Mesenteric fat pad (tissue), 1 donor: ENCODE results near the gene NBEAL1. TPM values are rescaled to one million over a fixed set of nuclear protein-coding genes. Genes with fewer than 3 reads are reported as not detected.
"Not testable (repeated sequence)": the region's sequence is repeated elsewhere in the genome, so short reads cannot be mapped to it uniquely, and the experiment has no call there.

Source experiments
- DNase-seq: peaks from one replicate; pipeline ENCODE4 v3.0.0-alpha.2; 2020; ENCODE audit warnings: low spot score
- total RNA-seq: library from RNA; stranded (reverse); fragmentation: NEBNext Ultra II Directional; extraction: Animal tissue kit (Norgen Biotek cat#: 25700); gene quantifications from one replicate; pipeline ENCODE4 v1.2.1, GENCODE V29; 2021
- donor health status: DM: yes; HTN: yes; CAD: no.

Gene NBEAL1
- total RNA-seq, 1 donor from 2014 or later, result 64.8 TPM

DNA sequence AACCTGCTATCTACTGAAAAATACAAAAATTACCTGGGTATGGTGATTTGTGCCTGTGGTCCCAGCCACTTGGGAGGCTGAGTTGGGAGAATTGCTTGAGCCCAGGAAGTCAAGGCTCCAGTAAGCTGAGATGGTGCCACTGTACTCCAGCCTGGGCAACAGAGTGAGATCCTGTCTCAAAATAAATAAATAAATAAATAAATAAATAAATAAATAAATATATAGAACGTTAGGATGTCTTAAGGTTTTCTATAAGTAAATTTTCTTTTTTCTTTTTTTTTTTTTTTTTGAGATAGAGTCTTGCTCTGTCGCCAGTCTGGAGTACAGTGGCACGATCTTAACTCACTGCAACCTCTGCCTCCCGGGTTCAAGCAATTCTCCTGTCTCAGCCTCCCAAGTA, 95.8 kb downstream of the NBEAL1 start:
- DNase-seq, result not testable (repeated sequence)

DNA sequence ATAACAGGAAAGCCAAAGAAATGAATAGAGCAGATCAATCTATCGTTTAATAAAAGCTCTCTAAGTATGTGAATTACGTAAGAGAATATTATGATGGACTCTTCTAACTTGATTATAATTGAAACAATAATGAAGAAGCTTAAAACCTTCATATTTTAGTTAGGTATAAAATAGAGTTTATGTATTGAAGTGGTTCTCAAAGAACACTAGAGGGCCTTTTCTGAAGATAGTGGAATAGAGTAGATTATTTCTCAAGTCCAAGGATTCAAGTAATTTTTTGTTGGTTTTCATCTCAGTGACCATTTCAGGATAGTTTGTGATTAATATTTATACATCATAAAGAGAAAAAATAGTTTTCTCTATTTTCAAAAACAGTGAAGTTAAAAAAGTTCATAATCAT, 97.7 kb downstream of the NBEAL1 start:
- no peak for DNase-seq

DNA sequence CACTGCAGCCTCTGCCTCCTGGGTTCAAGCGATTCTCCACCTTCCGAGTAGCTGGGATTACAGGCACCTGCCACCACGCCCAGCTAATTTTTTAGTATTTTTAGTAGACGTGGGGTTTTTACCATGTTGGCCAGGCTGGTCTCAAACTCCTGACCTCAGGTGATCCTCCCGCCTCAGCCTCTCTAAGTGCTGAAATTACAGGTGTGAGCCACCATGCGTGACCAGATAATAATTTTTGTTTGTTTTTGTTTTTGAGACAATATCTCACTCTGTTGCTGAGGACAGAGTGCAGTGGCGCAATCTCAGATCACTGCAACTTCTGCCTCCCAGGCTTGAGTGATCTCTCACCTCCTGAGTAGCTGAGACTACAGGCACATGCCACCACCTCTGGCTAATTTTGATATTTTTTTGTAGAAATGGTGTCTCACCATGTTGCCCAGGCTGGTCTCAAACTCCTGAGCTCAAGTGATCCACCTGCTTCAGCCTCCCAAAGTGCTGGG, 100.6 kb downstream of the NBEAL1 start:
- not testable (repeated sequence) for DNase-seq

DNA sequence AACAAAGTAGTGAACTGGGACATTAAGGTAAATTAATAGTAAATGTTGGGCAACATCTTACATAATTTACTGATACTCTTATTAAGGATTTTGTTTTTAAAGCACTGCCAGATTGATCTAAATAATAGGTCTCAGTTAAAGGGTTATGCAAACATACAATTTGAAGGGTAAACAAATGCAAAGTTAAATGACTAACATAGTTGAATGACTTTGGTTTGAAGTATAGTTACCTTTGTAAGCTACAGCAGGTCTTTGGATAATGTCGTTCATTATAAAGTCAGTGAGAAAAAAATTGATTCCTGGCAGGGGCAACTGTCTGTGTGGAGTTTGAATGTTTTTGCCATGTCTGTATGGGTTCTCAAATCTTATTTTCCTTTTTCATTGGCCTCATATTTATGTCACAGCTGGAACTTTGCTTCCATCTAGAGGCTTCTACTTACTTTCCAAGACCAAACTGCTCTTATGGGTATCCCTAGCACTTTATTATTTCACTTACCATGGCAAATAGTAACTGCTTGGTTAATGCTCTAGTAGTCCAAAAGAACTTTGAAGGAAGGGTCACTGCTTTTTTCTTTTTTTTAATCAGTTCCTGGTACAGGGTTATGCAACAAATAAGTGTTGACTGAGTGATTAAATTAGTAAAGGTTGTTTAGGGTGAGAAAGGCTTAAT, 107.8 kb downstream of the NBEAL1 start:
- DNase-seq, result no peak

DNA sequence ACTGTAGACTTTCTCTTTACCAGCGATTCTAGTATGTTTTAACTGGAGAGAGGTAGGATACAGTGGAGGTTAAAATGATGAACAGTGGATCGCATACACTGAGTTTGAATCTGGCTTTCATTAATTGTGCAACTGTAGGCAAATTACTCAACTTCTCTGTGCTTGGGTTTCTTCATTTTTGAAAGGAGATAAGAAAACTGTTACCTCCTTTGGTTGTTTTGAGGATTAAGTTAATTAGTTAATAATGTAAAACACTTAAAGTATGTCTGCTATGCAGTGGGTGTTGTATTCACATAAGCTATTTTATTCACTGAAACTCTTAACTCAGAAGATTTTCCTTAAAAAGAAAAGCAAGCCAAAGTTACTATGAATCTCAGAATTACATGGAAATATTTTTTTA, 112.3 kb downstream of the NBEAL1 start:
- DNase-seq, result no peak

DNA sequence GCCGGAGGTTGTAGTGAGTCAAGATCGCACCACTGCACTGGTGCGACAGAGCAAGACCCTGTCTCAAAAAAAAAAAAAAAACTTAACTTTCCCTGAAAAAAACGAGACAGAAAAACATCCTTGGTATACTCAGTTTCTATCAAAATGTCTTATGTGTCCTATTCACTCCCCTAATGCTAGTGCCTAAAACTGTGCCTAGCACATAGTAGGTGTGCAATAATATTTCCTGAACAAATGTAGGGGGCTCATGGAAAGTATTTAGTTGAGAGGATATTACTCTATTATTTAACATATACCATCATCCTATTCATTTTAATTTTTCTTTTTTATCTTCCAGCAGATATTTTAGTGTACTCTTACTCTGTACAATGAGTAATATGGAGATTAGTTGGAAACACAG, 120.4 kb downstream of the NBEAL1 start:
- DNase-seq, result no peak

DNA sequence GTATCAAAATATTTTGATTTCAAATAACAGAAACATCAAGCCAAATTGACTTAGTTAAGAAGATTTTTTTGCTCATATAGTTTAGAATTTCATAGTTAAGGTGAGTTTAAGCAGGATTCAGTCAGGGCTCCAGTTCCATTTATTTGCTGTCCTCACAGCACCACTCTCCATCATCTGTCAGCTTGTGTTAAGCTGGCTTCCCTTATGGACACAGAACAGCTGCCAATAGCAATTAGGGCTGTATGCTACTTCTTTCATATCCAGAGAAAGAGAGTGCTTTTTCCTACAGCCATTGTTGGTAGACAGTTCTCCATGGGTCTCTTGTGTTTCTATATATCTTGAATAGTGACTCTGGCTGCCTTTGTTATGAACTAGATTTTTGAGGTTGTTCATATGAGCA, 128.7 kb downstream of the NBEAL1 start:
- DNase-seq, result no peak

DNA sequence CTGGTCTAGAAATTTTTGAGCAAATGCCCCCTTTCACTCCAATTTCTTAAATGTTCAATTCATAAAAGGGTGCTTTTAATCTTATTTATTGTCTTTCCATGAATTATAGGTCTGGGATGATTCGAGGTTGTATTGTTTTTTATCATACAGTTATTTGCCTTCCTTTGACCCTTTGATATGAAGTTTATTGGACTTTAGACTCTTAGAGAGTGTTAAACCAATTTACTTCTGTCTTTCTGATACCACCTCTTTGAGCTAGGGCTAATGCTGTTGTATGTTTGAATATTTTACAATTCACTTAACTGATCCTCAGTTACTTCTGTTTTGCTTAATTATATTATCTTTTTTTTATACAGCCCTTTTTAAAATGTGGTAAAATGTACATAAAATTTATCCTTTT, 134.5 kb downstream of the NBEAL1 start:
- DNase-seq, result no peak

DNA sequence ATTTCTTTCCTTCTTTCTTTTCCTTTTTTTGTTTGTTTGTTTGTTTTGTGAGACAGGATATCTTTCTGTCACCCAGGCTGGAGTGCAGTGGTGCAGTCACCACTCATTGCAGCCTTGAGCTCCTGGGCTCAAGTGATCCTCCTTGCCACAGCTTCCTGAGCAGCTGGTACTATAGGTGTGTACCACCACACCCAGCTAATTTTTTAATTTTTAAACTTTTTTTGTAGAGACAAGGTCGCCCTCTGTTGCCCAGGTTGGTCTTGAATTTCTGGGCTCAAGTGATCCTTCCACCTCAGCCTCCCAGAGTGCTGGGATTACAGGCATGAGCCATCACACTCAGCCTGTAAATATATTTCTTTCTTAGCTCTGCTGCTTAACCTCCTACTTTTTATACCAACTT, 140.7 kb downstream of the NBEAL1 start:
- no peak for DNase-seq

DNA sequence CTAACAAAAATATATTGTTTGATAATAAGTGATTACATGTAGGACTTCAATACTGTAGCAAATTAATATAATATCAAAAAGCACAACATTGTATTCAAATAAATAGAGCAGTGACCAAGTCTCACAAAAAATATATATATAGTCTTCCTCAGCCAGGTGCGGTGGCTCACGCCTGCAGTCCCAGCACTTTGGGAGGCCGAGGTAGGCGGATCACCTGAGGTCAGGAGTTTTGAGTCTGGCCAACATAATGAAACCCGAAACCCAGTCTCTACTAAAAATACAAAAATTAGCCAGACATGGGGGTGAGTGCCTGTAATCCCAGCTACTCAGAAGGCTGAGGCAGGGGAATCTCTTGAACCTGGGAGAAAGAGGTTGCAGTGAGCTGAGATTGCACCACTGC, 148.0 kb downstream of the NBEAL1 start:
- DNase-seq, result not testable (repeated sequence)

DNA sequence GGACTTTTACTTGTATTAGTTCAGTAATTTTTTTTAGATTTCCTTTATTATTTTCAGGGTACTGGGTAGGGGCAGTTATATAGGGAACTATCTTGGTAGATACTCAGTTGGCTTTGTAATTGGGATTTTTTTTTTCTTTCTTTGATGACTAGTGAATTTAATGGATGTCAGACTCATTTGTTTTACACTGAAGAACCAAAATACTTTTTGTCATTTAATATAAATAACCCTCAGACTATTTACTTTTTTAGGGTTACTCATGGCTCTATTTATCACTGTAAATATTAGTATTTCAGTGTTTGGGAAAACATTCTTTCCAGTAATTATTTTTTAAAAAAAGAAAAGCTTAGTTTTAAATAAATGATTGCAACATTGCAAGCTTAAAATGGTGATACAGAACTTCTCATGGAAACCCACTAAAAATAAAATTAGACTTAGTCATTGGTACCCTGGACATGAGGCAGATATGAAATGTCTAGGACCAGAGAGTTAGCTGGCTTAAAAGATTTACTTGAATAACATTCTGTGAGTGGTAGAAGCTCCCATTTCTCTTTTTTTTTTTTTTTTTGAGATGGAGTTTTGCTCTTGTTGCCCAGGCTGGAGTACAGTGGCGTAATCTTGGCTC, 149.7 kb downstream of the NBEAL1 start:
- no peak for DNase-seq

DNA sequence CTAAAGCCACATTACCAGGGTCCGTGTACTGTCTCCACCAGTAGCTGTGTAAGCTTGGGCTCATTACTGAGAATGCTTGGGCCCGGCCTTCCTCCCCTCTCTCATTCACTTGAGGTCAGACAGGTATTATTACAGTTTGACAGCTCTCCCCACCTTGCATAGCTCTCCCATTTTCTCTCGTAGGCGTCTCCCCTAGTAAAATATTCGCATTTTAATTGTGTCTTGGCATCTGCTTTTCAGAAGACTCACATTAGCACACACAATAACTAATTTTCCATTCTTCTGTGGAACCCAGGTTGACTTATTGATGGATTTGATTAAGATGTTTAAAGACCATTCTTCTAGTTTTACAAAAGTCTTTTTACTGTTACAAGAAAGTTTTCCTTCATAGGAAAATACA, 153.1 kb downstream of the NBEAL1 start:
- DNase-seq, result no peak

DNA sequence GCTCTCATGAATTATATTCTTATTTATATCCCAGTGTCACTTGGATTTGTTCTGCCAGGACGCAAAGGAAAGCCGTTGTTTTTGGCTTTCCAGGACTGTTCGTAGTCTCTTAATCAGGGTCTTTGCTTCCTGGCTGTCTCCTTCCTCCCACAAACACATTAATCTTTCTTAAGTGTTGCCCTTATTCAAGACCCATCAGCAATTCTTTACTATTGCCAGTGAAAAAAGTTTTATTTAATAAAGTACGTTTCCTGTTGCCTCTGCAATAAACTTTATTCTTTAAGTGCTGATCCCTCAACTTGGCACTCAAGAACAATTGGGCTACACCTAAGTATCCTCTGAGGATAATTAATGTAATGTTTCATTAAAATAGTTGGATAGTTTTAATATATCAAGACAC, 155.8 kb downstream of the NBEAL1 start:
- DNase-seq, result no peak

DNA sequence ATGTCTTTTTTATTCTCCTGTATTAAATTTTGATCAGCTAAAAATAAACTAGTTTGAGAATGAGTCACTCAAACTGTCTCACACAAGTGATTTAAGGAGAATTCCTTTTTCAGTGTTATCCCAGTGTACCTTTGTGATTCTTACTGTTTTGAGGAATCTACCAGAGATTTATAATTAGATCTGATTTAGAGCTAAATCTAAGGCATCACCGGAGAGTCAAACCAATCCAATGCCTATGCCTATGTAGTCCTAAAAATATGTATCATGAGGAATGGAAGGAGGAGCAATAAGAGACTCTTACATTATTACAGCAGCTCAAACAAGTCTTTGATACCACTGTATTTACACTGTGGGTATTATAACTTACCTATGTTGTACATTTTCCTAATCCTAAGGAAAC, 160.7 kb downstream of the NBEAL1 start:
- no peak for DNase-seq

DNA sequence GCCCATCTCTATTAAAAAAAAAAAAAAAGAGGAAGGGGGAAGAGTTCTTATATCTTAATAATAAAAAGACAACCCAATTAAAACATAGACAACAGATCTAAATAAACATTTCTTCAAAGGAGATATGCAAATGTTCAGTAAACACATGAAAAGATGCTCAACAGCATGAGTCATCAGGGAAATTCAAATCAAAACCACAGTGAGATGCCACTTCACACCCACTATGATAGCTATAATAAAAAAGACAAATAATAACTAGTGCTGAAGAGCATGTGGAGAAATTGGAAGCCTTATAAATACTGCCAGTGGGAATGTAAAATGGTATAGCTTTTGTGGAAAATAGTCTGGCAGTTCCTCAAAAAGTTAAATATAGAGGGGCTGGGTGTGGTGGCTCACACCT, 162.7 kb downstream of the NBEAL1 start:
- DNase-seq, result no peak

DNA sequence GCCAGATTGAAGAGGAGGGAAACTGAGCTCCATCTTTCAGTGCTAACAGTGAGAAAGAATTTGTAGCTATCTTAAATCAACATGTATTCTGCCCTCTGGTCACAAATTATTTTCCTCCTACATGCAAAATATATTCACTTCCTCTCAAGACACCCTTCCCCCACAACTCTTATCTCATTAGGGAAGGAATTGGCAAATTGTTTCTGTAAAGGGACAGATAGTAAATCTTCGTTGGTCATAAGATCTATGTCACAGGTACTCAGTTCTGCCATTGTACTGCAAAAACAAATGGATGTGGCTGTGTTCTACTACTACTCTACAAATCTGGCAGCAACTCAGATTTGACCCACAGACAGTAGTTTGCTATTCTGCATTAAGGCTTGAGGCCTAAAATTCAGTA, 171.2 kb downstream of the NBEAL1 start:
- DNase-seq, result no peak

DNA sequence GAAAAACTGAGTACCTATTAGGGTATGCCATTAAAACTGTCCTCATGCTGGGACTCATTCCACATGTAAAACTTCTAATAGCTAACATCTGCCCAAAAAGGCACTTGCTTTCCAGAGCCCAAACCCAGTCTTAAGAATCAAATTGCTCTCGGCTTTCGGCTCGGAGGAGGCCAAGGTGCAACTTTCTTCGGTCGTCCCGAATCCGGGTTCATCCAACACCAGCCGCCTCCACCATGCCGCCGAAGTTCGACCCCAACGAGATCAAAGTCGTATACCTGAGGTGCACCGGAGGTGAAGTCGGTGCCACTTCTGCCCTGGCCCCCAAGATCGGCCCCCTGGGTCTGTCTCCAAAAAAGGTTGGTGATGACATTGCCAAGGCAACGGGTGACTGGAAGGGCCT, 175.9 kb downstream of the NBEAL1 start:
- DNase-seq, result not testable (repeated sequence)

DNA sequence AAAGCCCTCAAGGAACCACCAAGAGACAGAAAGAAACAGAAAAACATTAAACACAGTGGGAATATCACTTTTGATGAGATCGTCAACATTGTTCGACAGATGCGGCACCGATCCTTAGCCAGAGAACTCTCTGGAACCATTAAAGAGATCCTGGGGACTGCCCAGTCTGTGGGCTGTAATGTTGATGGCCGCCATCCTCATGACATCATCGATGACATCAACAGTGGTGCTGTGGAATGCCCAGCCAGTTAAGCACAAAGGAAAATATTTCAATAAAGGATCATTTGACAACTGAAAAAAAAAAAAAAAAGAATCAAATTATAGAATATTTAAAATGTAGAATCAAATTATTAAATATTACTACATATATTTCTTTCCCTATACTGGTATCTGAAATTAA, 176.4 kb downstream of the NBEAL1 start:
- DNase-seq, result not testable (repeated sequence)

DNA sequence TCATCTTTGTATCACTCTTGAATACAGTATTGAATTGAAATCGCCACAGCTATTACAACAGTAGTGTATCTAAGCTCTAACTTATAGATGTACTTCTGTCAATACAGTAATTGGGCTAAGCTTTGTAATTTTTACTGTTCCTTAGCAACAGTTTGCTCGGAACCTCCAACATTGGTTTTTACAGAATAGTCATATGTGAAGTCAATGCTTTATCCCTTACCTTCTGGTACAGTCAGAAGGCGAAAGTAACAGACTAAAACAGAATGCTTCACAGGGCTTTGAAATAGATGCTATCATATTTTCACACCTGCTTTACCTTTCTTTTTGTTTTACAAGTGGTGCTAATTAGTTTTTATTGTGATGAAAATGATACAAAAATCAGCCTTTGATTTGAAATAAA, 177.3 kb downstream of the NBEAL1 start:
- no peak for DNase-seq

DNA sequence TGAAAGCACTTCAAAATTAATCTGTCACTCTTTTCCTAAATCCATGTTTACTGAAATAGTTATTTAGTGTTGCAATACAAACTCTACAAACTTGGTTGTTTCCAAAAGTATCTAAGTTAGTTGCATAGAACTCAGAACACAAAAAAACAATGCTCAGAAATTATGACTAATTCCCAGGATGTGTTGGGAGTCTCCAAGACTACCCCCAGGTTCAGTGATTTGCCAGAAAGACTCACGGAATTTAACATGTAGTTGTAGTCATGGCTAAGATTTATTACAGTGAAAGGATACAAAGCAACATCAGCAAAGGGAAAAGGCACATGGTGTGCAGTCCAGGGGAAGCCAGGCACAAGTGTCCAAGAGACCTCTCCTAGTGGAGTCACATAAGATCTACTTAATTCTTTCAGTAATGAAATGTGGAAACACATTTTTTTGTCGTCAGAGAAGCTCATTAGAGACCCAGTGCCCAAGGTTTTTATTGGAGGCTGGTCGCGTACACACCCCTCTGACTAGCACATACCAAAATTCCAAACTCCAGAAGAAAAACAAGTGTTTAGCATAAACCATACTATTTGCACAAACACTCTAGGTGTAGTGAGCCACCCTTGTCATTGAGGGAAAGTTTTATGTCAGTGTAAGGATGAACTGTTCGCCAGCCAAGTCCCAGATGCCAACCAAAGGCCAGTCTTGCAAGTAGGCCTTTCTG, 180.8 kb downstream of the NBEAL1 start:
- no peak for DNase-seq

DNA sequence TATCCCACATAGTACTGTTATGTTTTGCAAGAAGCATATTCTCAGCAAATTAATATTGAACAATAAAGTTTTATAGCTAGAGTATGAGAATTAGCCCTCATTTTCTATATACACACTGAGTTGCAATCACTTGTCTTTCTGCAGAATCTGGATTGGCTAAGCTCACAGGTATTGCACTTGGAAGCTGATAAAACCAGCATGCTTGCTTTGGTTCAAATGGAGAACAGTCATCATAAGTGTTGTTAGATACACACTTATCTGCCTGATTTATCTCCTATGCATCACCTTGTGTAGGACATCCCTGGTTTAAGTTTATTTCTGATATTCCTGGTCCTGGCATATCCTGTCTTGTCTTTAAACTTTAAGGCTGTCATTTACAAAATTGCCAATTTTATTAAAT, 186.2 kb downstream of the NBEAL1 start:
- no peak for DNase-seq

DNA sequence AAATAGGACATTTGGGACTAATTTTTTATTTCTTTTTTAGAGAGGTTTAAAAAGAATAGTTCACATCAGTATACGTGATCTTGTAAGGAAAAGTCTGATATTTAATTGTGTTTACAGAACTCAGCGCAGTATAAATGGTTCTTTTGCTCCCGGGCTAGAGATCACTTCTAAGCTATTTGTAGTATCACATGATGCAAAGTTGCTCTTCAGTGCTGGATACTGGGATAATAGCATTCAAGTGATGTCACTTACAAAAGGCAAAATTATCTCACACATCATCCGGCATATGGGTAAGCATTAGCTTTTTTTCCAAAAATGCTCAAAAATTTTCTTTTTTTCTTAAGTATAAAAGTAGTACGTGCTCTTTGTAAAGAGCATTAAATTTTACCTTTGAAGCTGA, 186.8 kb downstream of the NBEAL1 start:
- DNase-seq, result no peak

DNA sequence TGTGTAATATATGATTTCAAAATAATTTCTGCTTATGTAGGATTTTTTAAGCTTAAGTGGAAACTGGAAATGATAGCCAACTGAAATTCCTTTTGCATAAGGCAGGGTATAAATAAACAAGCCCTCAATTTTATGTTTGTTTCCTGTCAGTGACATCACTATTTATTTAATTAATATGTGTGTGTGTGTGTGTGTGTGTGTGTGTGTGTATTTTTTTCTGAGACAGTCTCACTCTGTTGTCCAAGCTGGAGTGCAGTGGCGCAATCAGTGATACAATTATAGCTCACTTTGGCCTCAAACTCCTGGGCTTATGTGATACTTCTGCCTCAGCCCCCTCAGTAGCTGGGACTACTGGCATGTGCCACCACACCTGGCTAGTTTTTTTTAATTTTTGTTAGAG, 194.9 kb downstream of the NBEAL1 start:
- no peak for DNase-seq
